Esophagus muscularis mucosa (tissue), 3 donors: Measurements from ENCODE around the gene HEATR3.

Experiments
- CTCF ChIP-seq, 3 experiments: fragments of 200-600 bp in 2 of 3; fragments of 450-650 bp in 1 of 3; sonication (generic) in 2 of 3; IDR thresholded peaks; one replicate each; pipeline ENCODE4 v1.5.1; 2017 to 2019; ENCODE audit warnings: antibody characterized with exemption in 3 of 3, mild to moderate bottlenecking in 2 of 3, moderate library complexity in 1 of 3
- POLR2A ChIP-seq: fragments of 450-650 bp; IDR thresholded peaks from one replicate; pipeline ENCODE4 v1.6.1; 2017; ENCODE audit warnings: antibody characterized with exemption, moderate library complexity, mild to moderate bottlenecking, low read depth
- POLR2AphosphoS5 ChIP-seq, 2 donors: sonication (generic); formaldehyde crosslinking; IDR thresholded peaks; one replicate each; pipeline ENCODE4 v1.6.1; 2017; ENCODE audit warnings: antibody characterized with exemption in 2 of 2

GRCh38 chr16:50040018-50040417 is 25.8 kb upstream of the HEATR3 start:
- TF ChIP-seq CTCF (IDR thresholded peaks at IDR 0.05) = no peak
- TF ChIP-seq POLR2A = no peak
- no peak for TF ChIP-seq POLR2AphosphoS5 (IDR thresholded peaks at IDR 0.05)
